Hematopoietic multipotent progenitor cell (in vitro differentiated cells): Measurements from ENCODE around the gene CREB3L1. TPM values are rescaled to one million over a fixed set of nuclear protein-coding genes. Genes with fewer than 3 reads are reported as not detected.
A peak's percentile ranks its signal among the peaks of the same experiment; 100 is the strongest.

ENCODE experiments used
- DNase-seq, 3 donors: peaks; one replicate each; pipeline ENCODE4 v3.0.0-alpha.2; 2011 to 2015; ENCODE audit warnings: low read depth in 2 of 3, low spot score in 2 of 3
- total RNA-seq: library from RNA; depleted of rRNA; stranded (reverse); fragments of >200 nt; gene quantifications from one replicate; pipeline ENCODE4 v1.2.3, GENCODE V29; 2012

CREB3L1 gene
- total RNA-seq, 1 donor = under 0.01 TPM

GRCh38 chr11:46361283-46362155, 84.1 kb downstream of the CREB3L1 start:
- DNase-seq = peak in 2 of 3 donors; percentile 81 to 86

- DNase-seq = no peak
Measured at GRCh38 chr11:46362156-46363030, 84.9 kb downstream of the CREB3L1 start.

- DNase-seq = no peak
Measured at GRCh38 chr11:46363031-46363407, 85.6 kb downstream of the CREB3L1 start.

- no peak for DNase-seq
Measured at GRCh38 chr11:46363455-46364005, 86.1 kb downstream of the CREB3L1 start.

GRCh38 chr11:46364056-46364455, 86.6 kb downstream of the CREB3L1 start:
- no peak for DNase-seq

- DNase-seq = no peak
Measured at GRCh38 chr11:46364791-46365190, 87.3 kb downstream of the CREB3L1 start.

- no peak for DNase-seq
Measured at GRCh38 chr11:46366260-46366659, 88.8 kb downstream of the CREB3L1 start.

- DNase-seq = no peak
Measured at GRCh38 chr11:46366661-46367161, 89.2 kb downstream of the CREB3L1 start.

- peak in 2 of 3 donors; percentile 54 to 74 for DNase-seq
Measured at GRCh38 chr11:46367244-46367915, 89.9 kb downstream of the CREB3L1 start.

GRCh38 chr11:46367916-46368267, 90.4 kb downstream of the CREB3L1 start:
- DNase-seq = no peak

GRCh38 chr11:46369458-46370152, 92.1 kb downstream of the CREB3L1 start:
- DNase-seq = peak in 1 of 3 donors; percentile 69

- DNase-seq = no peak
Measured at GRCh38 chr11:46370253-46370652, 92.8 kb downstream of the CREB3L1 start.

Other genes starting within 250 kb of the CREB3L1 start
- gene PHF21A, start 156.2 kb upstream of the CREB3L1 start, total RNA-seq = 14.8 TPM
- gene DGKZ, start 69.8 kb downstream of the CREB3L1 start, total RNA-seq = 325 TPM
- 46.3 TPM for gene MDK, start 104.0 kb downstream of the CREB3L1 start, total RNA-seq
- gene CHRM4, start 114.1 kb downstream of the CREB3L1 start, total RNA-seq = 1.6 TPM